Measurements from ENCODE around the gene MGAT3. TPM values are rescaled to one million over a fixed set of nuclear protein-coding genes. Genes with fewer than 3 reads are reported as not detected.

The MGAT3 gene
- polyA plus RNA-seq, 3 donors = 0.03 TPM; not detected in 2

- H3K36me3 ChIP-seq (replicated peaks in 1 of 2; ENCODE audit: control insufficient read depth in 1 of 2, insufficient read depth in 2 of 2, low read length in 2 of 2) = no peaks in the 10 kb centered on the region
- H3K27me3 Mint-ChIP-seq (ENCODE audit: low read depth in 3 of 3) = peaks cover 3 to 6% (median 5%) of the 10 kb centered on the region in 3 donors
- H3K79me2 ChIP-seq (ENCODE audit: insufficient read depth, low read length) = peaks cover 12% of the 10 kb centered on the region
- no peak overlapping the region for H3K4me3 ChIP-seq (replicated peaks in 1 of 3; ENCODE audit: low read depth in 2 of 3, low read length in 3 of 3)
- intact Hi-C loops (cut with micrococcal nuclease) = no loop called here
- no peaks in the 10 kb centered on the region for H3K9me3 ChIP-seq (replicated peaks in 1 of 2; ENCODE audit: control insufficient read depth in 1 of 2, insufficient read depth in 1 of 2, low read length in 2 of 2)
- H3K4me1 ChIP-seq (ENCODE audit: control insufficient read depth in 1 of 2, insufficient read depth in 2 of 2, low read length in 2 of 2) = peaks cover 30 to 51% of the 10 kb centered on the region in 2 donors
- DNase-seq = no peak
- H4K20me1 ChIP-seq (ENCODE audit: insufficient read depth, low read length) = peaks cover 2% of the 10 kb centered on the region
- no peaks in the 10 kb centered on the region for H3K36me3 Mint-ChIP-seq
- H3K27ac ChIP-seq (ENCODE audit: low read depth in 1 of 2, low read length in 2 of 2) = no peak overlapping the region
- no peak overlapping the region for H3K4me3 Mint-ChIP-seq
- H3K9me3 Mint-ChIP-seq = no peaks in the 10 kb centered on the region
- H3K9ac ChIP-seq (ENCODE audit: insufficient read depth, low read length, poor library complexity, severe bottlenecking) = no peak overlapping the region
- TF ChIP-seq CTCF (IDR thresholded peaks at IDR 0.05) = no peak
- H3K4me2 ChIP-seq (replicated peaks; ENCODE audit: extremely low read depth, low read length, poor library complexity, severe bottlenecking) = no peak overlapping the region
- H3K27me3 ChIP-seq (ENCODE audit: control insufficient read depth in 2 of 2, insufficient read depth in 2 of 2, low read length in 2 of 2) = no peaks in the 10 kb centered on the region
- peaks cover 43% of the 10 kb centered on the region for H3K4me1 Mint-ChIP-seq
- no peak overlapping the region for H2AFZ ChIP-seq (ENCODE audit: insufficient read depth, low read depth, low read length, poor library complexity, severe bottlenecking)
- H3K27ac Mint-ChIP-seq = no peak overlapping the region
- no CpG with 5 or more reads among the region's 2 CpGs for WGBS (ENCODE audit: insufficient coverage)
Measured at GRCh38 chr22:39498368-39498767, 41.6 kb downstream of the MGAT3 start.

GRCh38 chr22:39498802-39499201, 42.0 kb downstream of the MGAT3 start:
- no peaks in the 10 kb centered on the region for H3K9me3 ChIP-seq (replicated peaks in 1 of 2; ENCODE audit: control insufficient read depth in 1 of 2, insufficient read depth in 1 of 2, low read length in 2 of 2)
- TF ChIP-seq CTCF (IDR thresholded peaks at IDR 0.05) = no peak
- Mint-ChIP-seq H3K36me3 (peaks cover 3% of the 10 kb centered on the region in 2 donors), H3K27ac (no peak overlapping the region), H3K9me3 (no peaks in the 10 kb centered on the region), H3K27me3 (ENCODE audit: low read depth in 3 of 3) (peaks cover 0 to 6% (median 5%) of the 10 kb centered on the region in 3 donors), H3K4me1 (peaks cover 43% of the 10 kb centered on the region), H3K4me3 (no peak overlapping the region)
- intact Hi-C loops (cut with micrococcal nuclease) = no loop called here
- H3K36me3 ChIP-seq (replicated peaks in 1 of 2; ENCODE audit: control insufficient read depth in 1 of 2, insufficient read depth in 2 of 2, low read length in 2 of 2) = peaks cover 0 to 2% of the 10 kb centered on the region in 2 donors
- H3K9ac ChIP-seq (ENCODE audit: insufficient read depth, low read length, poor library complexity, severe bottlenecking) = no peak overlapping the region
- H3K4me3 ChIP-seq (replicated peaks in 1 of 3; ENCODE audit: low read depth in 2 of 3, low read length in 3 of 3) = no peak overlapping the region
- peaks cover 16% of the 10 kb centered on the region for H3K79me2 ChIP-seq (ENCODE audit: insufficient read depth, low read length)
- H3K27ac ChIP-seq (ENCODE audit: low read depth in 1 of 2, low read length in 2 of 2) = no peak overlapping the region
- no peak overlapping the region for H3K4me2 ChIP-seq (replicated peaks; ENCODE audit: extremely low read depth, low read length, poor library complexity, severe bottlenecking)
- 85% methylated on average over 2 of the region's 3 CpGs for whole genome bisulfite sequencing (ENCODE audit: insufficient coverage)
- peaks cover 32 to 51% of the 10 kb centered on the region in 2 donors for H3K4me1 ChIP-seq (ENCODE audit: control insufficient read depth in 1 of 2, insufficient read depth in 2 of 2, low read length in 2 of 2)
- H2AFZ ChIP-seq (ENCODE audit: insufficient read depth, low read depth, low read length, poor library complexity, severe bottlenecking) = no peak overlapping the region
- H3K27me3 ChIP-seq (ENCODE audit: control insufficient read depth in 2 of 2, insufficient read depth in 2 of 2, low read length in 2 of 2) = no peaks in the 10 kb centered on the region
- no peak for DNase-seq
- H4K20me1 ChIP-seq (ENCODE audit: insufficient read depth, low read length) = peaks cover 6% of the 10 kb centered on the region
